ENCODE data around the gene ALG12. TPM values are rescaled to one million over a fixed set of nuclear protein-coding genes. Genes with fewer than 3 reads are reported as not detected.

Gene ALG12
- total and polyA plus RNA-seq, 2 of the 13 experiments (the other 11 are each of a cell fraction or from before 2014, with no cell fraction given) = 7.8 to 15.8 TPM

DNA sequence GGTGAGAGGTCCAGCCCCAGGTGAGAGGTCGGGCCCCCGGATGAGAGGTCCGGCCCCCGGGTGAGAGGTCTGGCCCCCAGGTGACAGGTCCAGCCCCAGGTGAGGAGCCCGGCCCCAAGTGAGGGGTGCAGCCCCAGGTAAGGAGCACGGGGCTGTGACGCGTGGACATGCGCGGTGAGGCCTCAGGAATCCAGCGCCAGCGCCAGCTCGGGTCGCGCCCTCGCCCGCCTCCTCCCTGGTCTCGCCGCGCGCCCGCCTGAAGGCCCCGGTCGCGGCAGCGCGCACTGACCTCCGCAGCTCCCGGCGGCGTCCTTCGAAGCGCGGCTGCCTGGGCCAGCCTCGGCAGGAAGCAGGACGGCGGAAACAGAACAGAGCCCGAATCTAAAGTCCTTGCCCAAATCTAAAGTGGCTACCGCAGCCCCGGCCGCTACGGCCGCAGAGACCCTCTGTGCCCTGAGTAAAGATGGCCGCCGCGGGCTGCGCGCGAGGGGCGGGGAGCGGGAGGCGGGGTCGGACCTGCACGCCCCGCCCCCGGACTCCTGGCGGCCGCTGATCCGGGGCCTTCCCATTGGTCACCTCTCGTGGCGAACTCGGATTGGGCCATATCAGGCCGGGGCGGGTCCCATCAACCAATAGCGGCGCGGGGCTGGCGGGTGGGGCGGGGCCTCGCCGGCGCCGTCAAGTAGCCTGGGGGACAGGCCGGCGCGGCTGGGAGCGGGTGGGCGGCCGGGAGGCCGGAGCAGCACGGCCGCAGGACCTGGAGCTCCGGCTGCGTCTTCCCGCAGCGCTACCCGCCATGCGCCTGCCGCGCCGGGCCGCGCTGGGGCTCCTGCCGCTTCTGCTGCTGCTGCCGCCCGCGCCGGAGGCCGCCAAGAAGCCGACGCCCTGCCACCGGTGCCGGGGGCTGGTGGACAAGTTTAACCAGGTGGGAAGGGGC lies at the start of gene ALG12, which contains the start of gene CRELD2 (continued):
- TF ChIP-seq, protein P1, sequence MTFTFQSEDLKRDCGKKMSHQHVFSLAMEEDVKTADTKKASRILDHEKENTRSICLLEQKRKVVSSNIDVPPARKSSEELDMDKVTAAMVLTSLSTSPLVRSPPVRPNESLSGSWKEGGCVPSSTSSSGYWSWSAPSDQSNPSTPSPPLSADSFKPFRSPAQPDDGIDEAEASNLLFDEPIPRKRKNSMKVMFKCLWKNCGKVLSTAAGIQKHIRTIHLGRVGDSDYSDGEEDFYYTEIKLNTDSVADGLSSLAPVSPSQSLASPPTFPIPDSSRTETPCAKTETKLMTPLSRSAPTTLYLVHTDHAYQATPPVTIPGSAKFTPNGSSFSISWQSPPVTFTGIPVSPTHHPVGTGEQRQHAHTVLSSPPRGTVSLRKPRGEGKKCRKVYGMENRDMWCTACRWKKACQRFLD (CRISPR knock-in tag; IDR thresholded peaks at IDR 0.05; ENCODE audit: borderline replicate concordance) = no peak
- no peak for TF ChIP-seq MIER2 (CRISPR knock-in tag; IDR thresholded peaks at IDR 0.05)
- TF ChIP-seq RBFOX2 (IDR thresholded peaks at IDR 0.05; ENCODE audit: low read depth, low read length) = peak; percentile 87
- TF ChIP-seq, protein P2, sequence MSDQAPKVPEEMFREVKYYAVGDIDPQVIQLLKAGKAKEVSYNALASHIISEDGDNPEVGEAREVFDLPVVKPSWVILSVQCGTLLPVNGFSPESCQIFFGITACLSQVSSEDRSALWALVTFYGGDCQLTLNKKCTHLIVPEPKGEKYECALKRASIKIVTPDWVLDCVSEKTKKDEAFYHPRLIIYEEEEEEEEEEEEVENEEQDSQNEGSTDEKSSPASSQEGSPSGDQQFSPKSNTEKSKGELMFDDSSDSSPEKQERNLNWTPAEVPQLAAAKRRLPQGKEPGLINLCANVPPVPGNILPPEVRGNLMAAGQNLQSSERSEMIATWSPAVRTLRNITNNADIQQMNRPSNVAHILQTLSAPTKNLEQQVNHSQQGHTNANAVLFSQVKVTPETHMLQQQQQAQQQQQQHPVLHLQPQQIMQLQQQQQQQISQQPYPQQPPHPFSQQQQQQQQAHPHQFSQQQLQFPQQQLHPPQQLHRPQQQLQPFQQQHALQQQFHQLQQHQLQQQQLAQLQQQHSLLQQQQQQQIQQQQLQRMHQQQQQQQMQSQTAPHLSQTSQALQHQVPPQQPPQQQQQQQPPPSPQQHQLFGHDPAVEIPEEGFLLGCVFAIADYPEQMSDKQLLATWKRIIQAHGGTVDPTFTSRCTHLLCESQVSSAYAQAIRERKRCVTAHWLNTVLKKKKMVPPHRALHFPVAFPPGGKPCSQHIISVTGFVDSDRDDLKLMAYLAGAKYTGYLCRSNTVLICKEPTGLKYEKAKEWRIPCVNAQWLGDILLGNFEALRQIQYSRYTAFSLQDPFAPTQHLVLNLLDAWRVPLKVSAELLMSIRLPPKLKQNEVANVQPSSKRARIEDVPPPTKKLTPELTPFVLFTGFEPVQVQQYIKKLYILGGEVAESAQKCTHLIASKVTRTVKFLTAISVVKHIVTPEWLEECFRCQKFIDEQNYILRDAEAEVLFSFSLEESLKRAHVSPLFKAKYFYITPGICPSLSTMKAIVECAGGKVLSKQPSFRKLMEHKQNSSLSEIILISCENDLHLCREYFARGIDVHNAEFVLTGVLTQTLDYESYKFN (CRISPR knock-in tag; conservative IDR thresholded peaks at IDR 0.05) = no peak; the same call in 1 of the 2 replicates
- peak; percentile 73; the same call in 1 of the 2 replicates for TF ChIP-seq ZNF878 (CRISPR knock-in tag; IDR thresholded peaks at IDR 0.05)
- TF ChIP-seq ZNF260 (CRISPR knock-in tag; IDR thresholded peaks at IDR 0.05; ENCODE audit: borderline replicate concordance, low read depth) = no peak
- no peak for TF ChIP-seq FOXA1 (IDR thresholded peaks at IDR 0.05)
- TF ChIP-seq FOXA1 (CRISPR knock-in tag; IDR thresholded peaks at IDR 0.05) = no peak
- no peak for TF ChIP-seq CREB1 (IDR thresholded peaks at IDR 0.05)
- TF ChIP-seq CREB1 (CRISPR knock-in tag; IDR thresholded peaks at IDR 0.05) = no peak
- TF ChIP-seq RORA (CRISPR knock-in tag; IDR thresholded peaks at IDR 0.05) = no peak
- no peak for TF ChIP-seq ZNF879 (CRISPR knock-in tag; IDR thresholded peaks at IDR 0.05)
- no peak for TF ChIP-seq MEF2D (CRISPR knock-in tag; IDR thresholded peaks at IDR 0.05)
- TF ChIP-seq, protein P3, sequence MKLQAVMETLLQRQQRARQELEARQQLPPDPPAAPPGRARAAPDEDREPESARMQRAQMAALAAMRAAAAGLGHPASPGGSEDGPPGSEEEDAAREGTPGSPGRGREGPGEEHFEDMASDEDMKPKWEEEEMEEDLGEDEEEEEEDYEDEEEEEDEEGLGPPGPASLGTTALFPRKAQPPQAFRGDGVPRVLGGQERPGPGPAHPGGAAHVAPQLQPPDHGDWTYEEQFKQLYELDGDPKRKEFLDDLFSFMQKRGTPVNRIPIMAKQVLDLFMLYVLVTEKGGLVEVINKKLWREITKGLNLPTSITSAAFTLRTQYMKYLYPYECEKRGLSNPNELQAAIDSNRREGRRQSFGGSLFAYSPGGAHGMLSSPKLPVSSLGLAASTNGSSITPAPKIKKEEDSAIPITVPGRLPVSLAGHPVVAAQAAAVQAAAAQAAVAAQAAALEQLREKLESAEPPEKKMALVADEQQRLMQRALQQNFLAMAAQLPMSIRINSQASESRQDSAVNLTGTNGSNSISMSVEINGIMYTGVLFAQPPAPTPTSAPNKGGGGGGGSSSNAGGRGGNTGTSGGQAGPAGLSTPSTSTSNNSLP (IDR thresholded peaks at IDR 0.05; ENCODE audit: low read depth, low read length) = no peak
- TF ChIP-seq NBN (conservative IDR thresholded peaks at IDR 0.05) = no peak
- TF ChIP-seq, protein P4, sequence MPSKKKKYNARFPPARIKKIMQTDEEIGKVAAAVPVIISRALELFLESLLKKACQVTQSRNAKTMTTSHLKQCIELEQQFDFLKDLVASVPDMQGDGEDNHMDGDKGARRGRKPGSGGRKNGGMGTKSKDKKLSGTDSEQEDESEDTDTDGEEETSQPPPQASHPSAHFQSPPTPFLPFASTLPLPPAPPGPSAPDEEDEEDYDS (CRISPR knock-in tag; IDR thresholded peaks at IDR 0.05) = peak; percentile 70; the same call in 1 of the 2 replicates
- TF ChIP-seq POLR2G (IDR thresholded peaks at IDR 0.05; ENCODE audit: low read depth, low read length) = peak; percentile 79
- no peak for TF ChIP-seq RFX1 (IDR thresholded peaks at IDR 0.05)
- no peak for TF ChIP-seq ZNF326 (CRISPR knock-in tag; IDR thresholded peaks at IDR 0.05; ENCODE audit: borderline replicate concordance)
- TF ChIP-seq, protein P5, sequence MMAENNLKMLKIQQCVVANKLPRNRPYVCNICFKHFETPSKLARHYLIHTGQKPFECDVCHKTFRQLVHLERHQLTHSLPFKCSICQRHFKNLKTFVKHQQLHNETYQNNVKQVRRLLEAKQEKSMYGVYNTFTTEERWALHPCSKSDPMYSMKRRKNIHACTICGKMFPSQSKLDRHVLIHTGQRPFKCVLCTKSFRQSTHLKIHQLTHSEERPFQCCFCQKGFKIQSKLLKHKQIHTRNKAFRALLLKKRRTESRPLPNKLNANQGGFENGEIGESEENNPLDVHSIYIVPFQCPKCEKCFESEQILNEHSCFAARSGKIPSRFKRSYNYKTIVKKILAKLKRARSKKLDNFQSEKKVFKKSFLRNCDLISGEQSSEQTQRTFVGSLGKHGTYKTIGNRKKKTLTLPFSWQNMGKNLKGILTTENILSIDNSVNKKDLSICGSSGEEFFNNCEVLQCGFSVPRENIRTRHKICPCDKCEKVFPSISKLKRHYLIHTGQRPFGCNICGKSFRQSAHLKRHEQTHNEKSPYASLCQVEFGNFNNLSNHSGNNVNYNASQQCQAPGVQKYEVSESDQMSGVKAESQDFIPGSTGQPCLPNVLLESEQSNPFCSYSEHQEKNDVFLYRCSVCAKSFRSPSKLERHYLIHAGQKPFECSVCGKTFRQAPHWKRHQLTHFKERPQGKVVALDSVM (CRISPR knock-in tag; IDR thresholded peaks at IDR 0.05) = 0 out of 2 replicates have a peak, but pooled peaks have one; percentile 17
- TF ChIP-seq TAF1 (CRISPR knock-in tag; IDR thresholded peaks at IDR 0.05) = peak; percentile 67
